Measurements from ENCODE around the gene AGR3. TPM values are rescaled to one million over a fixed set of nuclear protein-coding genes. Genes with fewer than 3 reads are reported as not detected.

The AGR3 gene
- polyA plus RNA-seq, 1 donor from 2014 or later = not detected

DNA sequence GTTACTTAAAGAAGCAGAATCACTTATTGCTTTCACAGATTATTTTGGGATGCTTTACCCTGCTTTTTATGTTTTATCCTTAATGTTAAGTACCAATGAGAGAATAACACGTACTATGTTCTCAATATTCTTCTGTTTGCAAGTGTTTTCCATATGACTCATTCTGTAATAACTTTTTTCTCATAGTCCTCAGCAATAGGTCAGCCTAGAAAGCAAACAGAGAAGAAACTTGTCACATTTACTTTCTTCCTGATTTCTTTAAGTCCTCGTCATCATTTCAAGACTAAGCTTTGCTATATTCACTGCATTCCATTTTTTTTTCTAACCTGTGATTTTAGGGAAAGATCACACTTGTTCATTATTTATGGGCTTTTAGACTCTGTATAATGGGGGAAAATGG, 70.2 kb downstream of the AGR3 start:
- H3K9me2 ChIP-seq (ENCODE audit: insufficient read depth, low read length) = no peaks in the 10 kb centered on the region
- no peaks in the 10 kb centered on the region for H4K20me1 ChIP-seq (ENCODE audit: insufficient read depth)
- no peaks in the 10 kb centered on the region for H3K79me2 ChIP-seq (replicated peaks; ENCODE audit: insufficient read depth, low read length)
- TF ChIP-seq, protein P1, sequence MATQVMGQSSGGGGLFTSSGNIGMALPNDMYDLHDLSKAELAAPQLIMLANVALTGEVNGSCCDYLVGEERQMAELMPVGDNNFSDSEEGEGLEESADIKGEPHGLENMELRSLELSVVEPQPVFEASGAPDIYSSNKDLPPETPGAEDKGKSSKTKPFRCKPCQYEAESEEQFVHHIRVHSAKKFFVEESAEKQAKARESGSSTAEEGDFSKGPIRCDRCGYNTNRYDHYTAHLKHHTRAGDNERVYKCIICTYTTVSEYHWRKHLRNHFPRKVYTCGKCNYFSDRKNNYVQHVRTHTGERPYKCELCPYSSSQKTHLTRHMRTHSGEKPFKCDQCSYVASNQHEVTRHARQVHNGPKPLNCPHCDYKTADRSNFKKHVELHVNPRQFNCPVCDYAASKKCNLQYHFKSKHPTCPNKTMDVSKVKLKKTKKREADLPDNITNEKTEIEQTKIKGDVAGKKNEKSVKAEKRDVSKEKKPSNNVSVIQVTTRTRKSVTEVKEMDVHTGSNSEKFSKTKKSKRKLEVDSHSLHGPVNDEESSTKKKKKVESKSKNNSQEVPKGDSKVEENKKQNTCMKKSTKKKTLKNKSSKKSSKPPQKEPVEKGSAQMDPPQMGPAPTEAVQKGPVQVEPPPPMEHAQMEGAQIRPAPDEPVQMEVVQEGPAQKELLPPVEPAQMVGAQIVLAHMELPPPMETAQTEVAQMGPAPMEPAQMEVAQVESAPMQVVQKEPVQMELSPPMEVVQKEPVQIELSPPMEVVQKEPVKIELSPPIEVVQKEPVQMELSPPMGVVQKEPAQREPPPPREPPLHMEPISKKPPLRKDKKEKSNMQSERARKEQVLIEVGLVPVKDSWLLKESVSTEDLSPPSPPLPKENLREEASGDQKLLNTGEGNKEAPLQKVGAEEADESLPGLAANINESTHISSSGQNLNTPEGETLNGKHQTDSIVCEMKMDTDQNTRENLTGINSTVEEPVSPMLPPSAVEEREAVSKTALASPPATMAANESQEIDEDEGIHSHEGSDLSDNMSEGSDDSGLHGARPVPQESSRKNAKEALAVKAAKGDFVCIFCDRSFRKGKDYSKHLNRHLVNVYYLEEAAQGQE (IDR thresholded peaks at IDR 0.05; ENCODE audit: borderline replicate concordance) = no peak
- no peak overlapping the region for H2AFZ ChIP-seq (ENCODE audit: low read depth, low read length)
- no peaks in the 10 kb centered on the region for H3K9me3 ChIP-seq (ENCODE audit: low read length)
- H3K27ac ChIP-seq (ENCODE audit: low read length) = no peak overlapping the region
- no peaks in the 10 kb centered on the region for H3K36me3 ChIP-seq (ENCODE audit: insufficient read depth, low read length)
- no peaks in the 10 kb centered on the region for H3F3A ChIP-seq (ENCODE audit: insufficient read depth, low read length, poor library complexity, severe bottlenecking)
- H3K4me2 ChIP-seq (ENCODE audit: low read length) = no peak overlapping the region
- H3K9ac ChIP-seq (ENCODE audit: low read length) = no peak overlapping the region
- no peak overlapping the region for H3K4me3 ChIP-seq (ENCODE audit: low read length)
- H3K27me3 ChIP-seq (ENCODE audit: insufficient read depth, low read depth, low read length) = no peaks in the 10 kb centered on the region

DNA sequence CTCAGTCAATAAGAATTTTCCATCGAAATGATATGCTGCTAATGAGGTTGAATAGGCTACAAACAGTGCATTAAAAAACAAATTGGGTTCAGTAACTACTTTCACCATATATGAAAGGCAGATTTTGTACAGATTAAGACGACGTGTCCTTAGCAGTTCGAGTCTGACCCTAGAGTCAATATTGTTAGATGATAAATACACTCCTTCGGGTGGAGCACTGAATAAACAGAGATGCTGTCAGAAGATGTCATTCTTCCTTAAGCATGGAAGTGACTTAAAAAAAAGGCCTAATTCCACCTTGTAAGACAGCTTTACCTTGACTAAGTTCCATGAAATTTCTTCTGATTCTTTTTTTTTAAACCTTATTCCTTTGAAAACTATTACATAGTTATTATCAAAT, 71.2 kb downstream of the AGR3 start:
- Histone ChIP-seq H3K9me3 (ENCODE audit: low read length) (no peaks in the 10 kb centered on the region), H4K20me1 (ENCODE audit: insufficient read depth) (no peaks in the 10 kb centered on the region), H3K27ac (ENCODE audit: low read length) (no peak overlapping the region), H3K36me3 (ENCODE audit: insufficient read depth, low read length) (no peaks in the 10 kb centered on the region), H3K27me3 (ENCODE audit: insufficient read depth, low read depth, low read length) (no peaks in the 10 kb centered on the region), H3K79me2 (replicated peaks; ENCODE audit: insufficient read depth, low read length) (no peaks in the 10 kb centered on the region), H3K9me2 (ENCODE audit: insufficient read depth, low read length) (no peaks in the 10 kb centered on the region), H3K9ac (ENCODE audit: low read length) (no peak overlapping the region), H2AFZ (ENCODE audit: low read depth, low read length) (no peak overlapping the region), H3K4me3 (ENCODE audit: low read length) (no peak overlapping the region), H3K4me2 (ENCODE audit: low read length) (no peak overlapping the region), H3F3A (ENCODE audit: insufficient read depth, low read length, poor library complexity, severe bottlenecking) (no peaks in the 10 kb centered on the region)
- no peak for TF ChIP-seq EP300 (conservative IDR thresholded peaks at IDR 0.05; ENCODE audit: poor library complexity, severe bottlenecking)
- TF ChIP-seq RAD21 (conservative IDR thresholded peaks at IDR 0.05) = no peak
- TF ChIP-seq SMC3 (conservative IDR thresholded peaks at IDR 0.05; ENCODE audit: poor library complexity) = no peak
- TF ChIP-seq EZH2 (IDR thresholded peaks at IDR 0.05; ENCODE audit: borderline replicate concordance, insufficient read depth, low read length, poor library complexity, severe bottlenecking) = no peak
- TF ChIP-seq, protein P2, sequence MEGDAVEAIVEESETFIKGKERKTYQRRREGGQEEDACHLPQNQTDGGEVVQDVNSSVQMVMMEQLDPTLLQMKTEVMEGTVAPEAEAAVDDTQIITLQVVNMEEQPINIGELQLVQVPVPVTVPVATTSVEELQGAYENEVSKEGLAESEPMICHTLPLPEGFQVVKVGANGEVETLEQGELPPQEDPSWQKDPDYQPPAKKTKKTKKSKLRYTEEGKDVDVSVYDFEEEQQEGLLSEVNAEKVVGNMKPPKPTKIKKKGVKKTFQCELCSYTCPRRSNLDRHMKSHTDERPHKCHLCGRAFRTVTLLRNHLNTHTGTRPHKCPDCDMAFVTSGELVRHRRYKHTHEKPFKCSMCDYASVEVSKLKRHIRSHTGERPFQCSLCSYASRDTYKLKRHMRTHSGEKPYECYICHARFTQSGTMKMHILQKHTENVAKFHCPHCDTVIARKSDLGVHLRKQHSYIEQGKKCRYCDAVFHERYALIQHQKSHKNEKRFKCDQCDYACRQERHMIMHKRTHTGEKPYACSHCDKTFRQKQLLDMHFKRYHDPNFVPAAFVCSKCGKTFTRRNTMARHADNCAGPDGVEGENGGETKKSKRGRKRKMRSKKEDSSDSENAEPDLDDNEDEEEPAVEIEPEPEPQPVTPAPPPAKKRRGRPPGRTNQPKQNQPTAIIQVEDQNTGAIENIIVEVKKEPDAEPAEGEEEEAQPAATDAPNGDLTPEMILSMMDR (IDR thresholded peaks at IDR 0.05; ENCODE audit: poor library complexity, severe bottlenecking) = no peak
- TF ChIP-seq TAF1 (IDR thresholded peaks at IDR 0.05; ENCODE audit: low read depth) = no peak
- TF ChIP-seq POLR2AphosphoS5 (IDR thresholded peaks at IDR 0.05) = no peak
- TF ChIP-seq MXI1 (conservative IDR thresholded peaks at IDR 0.05; ENCODE audit: poor library complexity, severe bottlenecking) = no peak
- TF ChIP-seq, protein P1 (IDR thresholded peaks at IDR 0.05; ENCODE audit: borderline replicate concordance) = no peak

Data from neural cell (in vitro differentiated cells).